ENCODE results near the gene GGN.

DNA sequence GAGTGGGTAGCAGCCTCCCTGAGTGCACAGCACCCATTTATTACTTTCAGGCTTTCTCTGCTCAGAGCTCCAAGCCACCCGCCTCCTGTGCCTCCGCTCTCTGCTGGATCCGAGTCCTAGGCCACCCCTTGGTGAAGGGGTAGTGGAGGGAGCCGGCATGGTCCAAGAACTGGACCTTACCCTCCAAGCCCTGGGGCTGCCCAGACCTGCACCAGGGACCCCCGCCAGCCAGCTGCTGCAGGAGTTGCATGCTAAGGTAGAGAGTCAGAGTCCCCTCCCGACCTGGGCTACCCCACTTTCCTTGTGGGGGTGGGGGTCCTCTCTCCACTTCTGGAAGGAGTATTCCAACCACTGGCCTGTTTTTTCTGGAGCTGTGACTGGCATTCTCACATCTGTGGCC is 17.0 kb upstream of the GGN start:
- TF ChIP-seq CTCF (conservative IDR thresholded peaks at IDR 0.05; ENCODE audit: low read depth, low read length) = no peak
- TF ChIP-seq EZH2 (IDR thresholded peaks at IDR 0.05; ENCODE audit: low read length, unreplicated experiment) = no peak

All from PC-3 (cell line).